Prostate gland (tissue), 2 donors: Measurements from ENCODE around the gene SGK1. TPM values are rescaled to one million over a fixed set of nuclear protein-coding genes. Genes with fewer than 3 reads are reported as not detected.
"Not testable (repeated sequence)": the region's sequence is repeated elsewhere in the genome, so short reads cannot be mapped to it uniquely, and the experiment has no call there.

Experiments
- DNase-seq: peaks from one replicate; pipeline ENCODE4 v3.0.0-alpha.2; 2019; ENCODE audit warnings: low spot score
- H3K27ac ChIP-seq, 2 donors: fragments of 200-600 bp; sonication (generic); 2 replicates each; pipeline ENCODE4 v1.5.1; 2017 to 2019
- H3K27me3 ChIP-seq: fragments of 200-600 bp; sonication (generic); replicated peaks from 2 replicates; pipeline ENCODE4 v1.5.1; 2019; ENCODE audit not compliant: insufficient read depth
- H3K36me3 ChIP-seq, 2 donors: fragments of 200-600 bp; sonication (generic); 1 replicate in 1 of 2; 2 replicates in 1 of 2; pipeline versions ENCODE4 v1.5.1 to v1.8.1; 2017 to 2019
- H3K4me1 ChIP-seq: fragments of 200-600 bp; sonication (generic); replicated peaks from 2 replicates; pipeline ENCODE4 v1.5.1; 2019
- H3K4me3 ChIP-seq, 2 donors: fragments of 200-600 bp; sonication (generic); 2 replicates each; pipeline ENCODE4 v1.5.1; 2017 to 2019
- H3K9me3 ChIP-seq: fragments of 200-600 bp; sonication (generic); 2 replicates; pipeline ENCODE4 v1.5.1; 2017
- CTCF ChIP-seq, 4 experiments: fragments of 200-600 bp in 2 of 4; fragments of 450-650 bp in 2 of 4; sonication (generic) in 2 of 4; IDR thresholded peaks; 1 replicate in 3 of 4; 2 replicates in 1 of 4; pipeline ENCODE4 v1.5.1; 2016 to 2019; ENCODE audit warnings: antibody characterized with exemption in 4 of 4, mild to moderate bottlenecking in 2 of 4, moderate library complexity in 2 of 4
- POLR2A ChIP-seq: fragments of 450-650 bp; IDR thresholded peaks from one replicate; pipeline ENCODE4 v1.6.1; 2016; ENCODE audit warnings: antibody characterized with exemption, mild to moderate bottlenecking
- POLR2AphosphoS5 ChIP-seq: sonication (generic); formaldehyde crosslinking; IDR thresholded peaks from one replicate; pipeline ENCODE4 v1.6.1; 2017; ENCODE audit warnings: antibody characterized with exemption
- WGBS: methylation state at CpG from one replicate; pipeline ENCODE4 v1.1.5; 2018; 5-methylcytosine and 5-hydroxymethylcytosine counted together
- intact Hi-C: fragments of 100-400 bp; cut with DNase I; formaldehyde crosslinking; loops from one replicate; pipeline ENCODE4 v1.14.2; 2022
- total RNA-seq, 2 donors: library from RNA; depleted of rRNA; stranded (reverse); fragments of >200 nt; gene quantifications; one replicate each; pipeline ENCODE4 v1.1.0, GENCODE V29; 2016

The SGK1 gene
- total RNA-seq, 2 donors from 2014 or later, result 243 to 260 TPM

GRCh38 chr6:134287859-134288537 is 29.9 kb downstream of the SGK1 start:
- no peak for TF ChIP-seq POLR2A
- no peak for TF ChIP-seq CTCF (IDR thresholded peaks at IDR 0.05)
- TF ChIP-seq POLR2AphosphoS5, result no peak
- Histone ChIP-seq H3K36me3 (no peaks in the 10 kb centered on the region), H3K27ac (no peak overlapping the region), H3K9me3 (no peaks in the 10 kb centered on the region), H3K4me3 (no peak overlapping the region), H3K27me3 (no peaks in the 10 kb centered on the region), H3K4me1 (no peaks in the 10 kb centered on the region)
- no peak for DNase-seq
- intact Hi-C loops, result no loop called here
- WGBS, result 77% methylated on average over 2 of the region's 2 CpGs

GRCh38 chr6:134282816-134283215 is 35.1 kb downstream of the SGK1 start:
- DNase-seq, result no peak
- 77% methylated on average over 3 of the region's 3 CpGs for WGBS
- Histone ChIP-seq H3K4me3 (no peak overlapping the region), H3K36me3 (no peaks in the 10 kb centered on the region), H3K4me1 (no peaks in the 10 kb centered on the region), H3K27ac (no peak overlapping the region), H3K27me3 (no peaks in the 10 kb centered on the region), H3K9me3 (no peaks in the 10 kb centered on the region)
- no peak for TF ChIP-seq POLR2A
- no peak for TF ChIP-seq POLR2AphosphoS5
- TF ChIP-seq CTCF (IDR thresholded peaks at IDR 0.05), result no peak
- intact Hi-C loops, result no loop called here

- Histone ChIP-seq H3K27ac (no peak overlapping the region), H3K4me3 (no peak overlapping the region), H3K9me3 (no peaks in the 10 kb centered on the region), H3K36me3 (no peaks in the 10 kb centered on the region), H3K4me1 (no peaks in the 10 kb centered on the region), H3K27me3 (no peaks in the 10 kb centered on the region)
- WGBS, result 94% methylated on average over 6 of the region's 6 CpGs
- TF ChIP-seq POLR2AphosphoS5 (no peak), POLR2A (no peak), CTCF (IDR thresholded peaks at IDR 0.05) (no peak)
- DNase-seq, result no peak
- intact Hi-C loops, result no loop called here
These were observed 36.5 kb downstream of the SGK1 start for GRCh38 chr6:134281388-134281787.

GRCh38 chr6:134278000-134278399 is 39.9 kb downstream of the SGK1 start:
- intact Hi-C loops, result no loop called here
- 84% methylated on average over 6 of the region's 6 CpGs for WGBS
- H3K36me3 ChIP-seq, result no peaks in the 10 kb centered on the region
- no peak for TF ChIP-seq CTCF (IDR thresholded peaks at IDR 0.05)
- no peak for TF ChIP-seq POLR2AphosphoS5
- TF ChIP-seq POLR2A, result no peak
- no peaks in the 10 kb centered on the region for H3K27me3 ChIP-seq
- H3K9me3 ChIP-seq, result no peaks in the 10 kb centered on the region
- H3K27ac ChIP-seq, result no peak overlapping the region
- DNase-seq, result no peak
- no peaks in the 10 kb centered on the region for H3K4me1 ChIP-seq
- H3K4me3 ChIP-seq, result no peak overlapping the region

- H3K27ac ChIP-seq, H3K27me3 ChIP-seq, H3K4me1 ChIP-seq, intact Hi-C loops, H3K36me3 ChIP-seq, H3K9me3 ChIP-seq, DNase-seq, H3K4me3 ChIP-seq: not testable (repeated sequence)
- 75% methylated on average over 4 of the region's 4 CpGs for WGBS
These were observed 41.0 kb downstream of the SGK1 start for GRCh38 chr6:134276891-134277377.
